HG03045 (cell line): ENCODE data around the gene STPG4.

Source experiments
- ATAC-seq: cut with Tn5 transposase; IDR thresholded peaks from one replicate; pipeline ENCODE4 v1.9.1; 2021; ENCODE audit warnings: mild to moderate bottlenecking, moderate library complexity; ENCODE audit not compliant: unreplicated experiment

Gene STPG4

DNA sequence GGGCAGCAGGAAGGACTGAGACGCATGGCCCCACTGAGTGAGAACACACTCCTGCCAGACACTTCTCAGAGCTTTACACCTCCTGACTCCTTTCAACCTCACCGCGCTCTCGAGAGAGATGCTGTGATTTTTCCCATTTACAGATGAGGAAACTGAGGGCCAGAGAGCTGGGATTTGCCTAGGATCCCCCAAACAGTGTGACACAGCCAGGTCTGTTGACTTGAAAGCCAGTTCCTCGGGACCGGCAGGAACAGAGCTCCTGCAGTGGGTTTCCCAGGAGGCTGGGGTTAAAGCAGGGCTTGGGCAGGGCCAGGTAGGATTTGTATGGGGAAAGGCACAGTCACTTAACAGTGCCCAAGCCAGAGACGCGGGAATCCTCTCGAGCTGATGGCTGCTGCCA, 81.9 kb downstream of the STPG4 start:
- ATAC-seq, result no peak

DNA sequence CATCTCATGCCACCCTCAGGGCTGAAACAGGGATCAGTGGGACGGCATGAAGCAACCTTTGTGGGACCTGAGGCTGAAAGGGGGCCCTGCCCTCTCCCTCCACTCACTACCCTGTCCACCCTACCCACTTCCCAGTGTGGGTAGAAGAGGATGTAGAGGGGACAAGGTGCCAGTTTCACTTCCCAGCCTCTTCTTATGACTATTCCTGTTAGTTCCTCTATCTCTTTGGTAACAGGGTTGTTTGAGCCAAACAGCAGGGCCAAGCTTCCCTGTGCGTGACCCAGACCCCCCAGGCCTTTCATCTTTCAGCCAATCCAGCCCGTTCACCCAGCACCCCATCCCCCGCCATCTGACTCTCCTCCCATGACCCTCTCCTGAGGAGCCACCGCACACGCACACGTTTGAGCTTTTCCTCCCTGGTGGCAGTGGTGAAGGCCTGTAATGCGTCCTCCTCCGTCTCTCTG, 82.3 kb downstream of the STPG4 start:
- ATAC-seq, result no peak

DNA sequence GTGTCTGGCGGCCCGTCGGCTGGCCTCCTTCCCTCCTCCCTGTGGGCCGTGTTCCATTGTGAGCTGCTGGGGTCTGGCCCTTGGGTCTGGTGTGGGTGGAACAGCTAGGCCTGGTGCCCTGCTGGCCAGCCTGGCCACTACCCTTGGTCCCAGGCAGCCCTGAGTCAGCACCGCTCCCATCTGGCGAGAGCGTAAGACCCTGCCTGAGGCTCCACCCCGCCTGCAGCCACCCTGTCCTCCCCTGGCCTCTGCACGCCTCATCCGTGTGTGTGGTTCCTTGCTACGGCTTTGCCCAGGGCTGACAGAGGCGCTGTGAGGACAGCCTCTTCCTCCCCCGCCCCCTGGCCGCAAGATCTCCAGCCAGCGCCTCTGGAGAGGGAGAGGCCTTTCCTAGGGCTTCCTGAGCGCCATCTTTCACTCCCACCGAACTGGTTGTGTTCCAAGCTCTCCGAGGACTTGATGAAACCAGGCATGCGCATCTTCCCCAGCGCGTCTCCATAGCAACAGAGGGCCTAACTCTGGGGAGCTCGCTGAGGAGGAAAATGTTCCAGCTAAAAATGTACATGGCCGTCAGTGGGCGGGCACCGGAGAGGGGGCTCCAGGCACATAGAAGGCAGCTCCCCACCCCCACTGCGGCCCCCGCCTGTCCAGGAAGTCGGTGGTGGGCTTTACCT, 83.0 kb downstream of the STPG4 start:
- no peak for ATAC-seq

DNA sequence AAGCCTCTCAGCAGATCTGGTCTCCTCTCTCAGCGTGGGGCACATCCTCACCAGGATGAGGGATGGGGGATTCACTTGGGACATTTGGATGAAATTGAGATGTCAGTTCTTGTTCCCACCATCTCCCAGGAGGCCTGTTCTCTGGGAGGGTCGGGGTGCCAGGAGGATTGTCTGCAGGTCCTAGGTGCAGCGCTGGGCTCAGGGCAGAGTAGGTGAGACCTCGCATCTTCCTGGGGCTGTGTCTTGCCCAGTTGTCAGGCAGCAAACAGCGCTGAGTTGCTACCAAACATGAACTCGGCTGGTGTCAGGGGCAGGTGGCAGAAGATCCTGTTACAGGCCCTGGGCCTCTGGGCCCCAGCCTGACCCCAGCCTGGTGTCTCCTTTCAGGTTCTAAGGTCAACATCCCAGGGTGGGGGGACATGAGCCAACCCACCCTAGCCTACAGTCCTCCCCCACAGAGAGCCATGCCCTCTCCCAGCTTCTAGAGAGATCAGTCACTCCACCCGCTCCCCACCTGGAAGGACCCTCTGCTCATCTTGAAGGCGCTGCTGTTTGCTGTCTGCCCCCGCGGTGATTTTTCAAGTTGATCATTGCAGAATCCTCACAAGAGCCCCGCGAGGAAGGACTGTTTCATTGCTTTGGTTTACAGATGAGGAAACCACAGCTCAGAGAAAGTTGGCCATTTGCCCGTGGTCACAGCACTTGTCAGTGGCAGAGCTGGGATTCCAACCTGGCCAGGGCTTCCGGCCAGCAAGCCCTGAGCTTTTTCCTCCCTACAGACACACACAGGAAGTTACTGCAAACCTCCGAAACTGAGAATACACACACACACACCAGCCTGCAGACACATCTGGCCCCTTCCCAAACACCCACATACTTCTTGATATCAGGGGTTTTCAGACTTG, 83.9 kb downstream of the STPG4 start:
- ATAC-seq, result peak; percentile 55

DNA sequence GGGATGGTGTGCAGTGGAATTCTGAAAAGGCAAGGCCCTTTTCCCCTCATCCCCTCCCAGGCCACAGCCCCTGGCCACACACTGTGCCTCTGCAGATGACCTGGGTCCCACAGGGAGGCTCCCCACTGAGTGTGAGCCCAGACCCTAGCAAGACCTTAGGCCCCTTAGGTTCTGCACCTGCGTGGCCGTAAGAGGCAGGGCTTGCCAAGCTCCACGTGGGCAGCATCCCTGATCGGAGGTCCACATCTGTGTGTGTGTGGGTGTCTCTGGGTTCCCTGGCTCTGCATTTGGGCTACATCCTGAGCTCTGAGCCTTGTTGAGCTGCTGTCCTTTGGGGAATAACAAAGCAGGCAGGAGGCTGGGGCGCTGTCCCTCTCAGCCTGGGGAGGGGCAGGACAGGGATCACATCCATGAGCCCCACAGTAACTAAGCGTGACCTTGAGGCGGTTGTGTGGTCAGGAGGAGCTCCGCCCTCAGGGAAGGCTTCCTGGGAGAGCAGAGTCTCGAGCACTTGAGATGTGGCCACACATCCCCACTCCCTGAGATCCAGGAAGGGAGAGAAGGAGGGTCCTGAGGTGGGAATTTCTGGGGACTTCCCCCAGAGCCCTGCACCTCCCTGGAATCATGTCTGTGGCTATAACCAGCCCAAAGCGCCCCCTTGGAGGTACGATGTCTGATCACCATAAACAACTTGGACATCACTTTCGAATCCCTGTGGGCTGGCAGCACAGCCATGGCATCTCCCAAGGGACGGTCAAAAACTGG, 84.8 kb downstream of the STPG4 start:
- ATAC-seq, result no peak

DNA sequence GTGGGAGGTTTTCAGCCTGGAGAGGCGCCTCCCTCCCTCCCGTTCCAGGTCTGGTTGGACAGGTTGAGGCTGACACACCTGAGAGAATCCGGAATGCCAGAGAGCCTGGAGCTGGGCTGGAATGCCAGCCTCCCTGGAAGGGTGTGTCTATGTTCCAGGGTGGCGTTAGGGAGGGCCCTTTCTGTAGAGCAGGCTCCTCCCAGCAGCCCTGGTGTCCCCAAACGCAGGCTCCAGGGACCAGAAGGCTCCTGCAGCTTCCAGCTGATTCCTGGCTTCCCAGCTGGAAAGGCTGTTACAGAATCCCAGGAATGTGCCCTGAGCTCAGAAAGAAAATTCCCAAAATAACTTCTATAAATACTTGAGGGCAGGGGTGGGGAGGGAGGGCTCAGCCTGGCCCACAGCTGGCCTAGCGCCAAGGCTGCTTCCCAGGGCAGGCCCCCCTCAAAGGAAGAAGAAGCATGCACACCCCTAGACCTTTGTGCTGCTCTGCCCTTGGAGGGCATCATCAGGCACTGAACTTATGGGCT, 85.4 kb downstream of the STPG4 start:
- ATAC-seq, result no peak

DNA sequence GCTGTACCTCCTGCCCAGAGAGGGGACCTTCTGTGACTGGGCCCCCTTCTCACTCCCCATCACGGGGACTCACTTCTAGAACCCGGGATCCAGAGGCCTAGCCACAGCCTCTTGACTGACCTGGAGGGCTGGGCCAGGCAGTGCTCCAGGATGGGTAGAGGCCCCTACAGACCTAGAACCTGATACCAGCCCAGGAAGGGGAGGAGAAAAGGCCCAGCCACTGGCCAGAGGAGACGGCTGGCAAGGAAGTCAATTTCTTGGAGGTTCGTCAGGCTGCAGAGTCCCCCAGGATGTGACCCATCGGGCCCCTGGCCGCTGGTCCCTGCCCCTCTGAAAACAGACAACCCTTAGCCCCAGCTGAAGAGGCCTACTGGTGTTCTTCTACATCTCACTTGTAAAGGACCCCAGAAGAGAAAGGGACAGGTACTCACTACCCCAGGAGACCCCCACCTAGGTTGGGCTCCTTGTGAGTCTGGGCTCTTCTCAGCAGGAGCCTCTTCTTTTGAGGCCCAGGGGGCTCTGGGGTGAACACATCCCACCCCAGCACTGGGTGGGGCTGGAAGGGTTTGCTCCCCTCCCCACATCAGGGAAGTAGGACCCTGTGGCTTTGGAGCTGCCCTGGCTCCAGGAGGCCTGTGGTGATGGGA, 86.0 kb downstream of the STPG4 start:
- ATAC-seq, result no peak

DNA sequence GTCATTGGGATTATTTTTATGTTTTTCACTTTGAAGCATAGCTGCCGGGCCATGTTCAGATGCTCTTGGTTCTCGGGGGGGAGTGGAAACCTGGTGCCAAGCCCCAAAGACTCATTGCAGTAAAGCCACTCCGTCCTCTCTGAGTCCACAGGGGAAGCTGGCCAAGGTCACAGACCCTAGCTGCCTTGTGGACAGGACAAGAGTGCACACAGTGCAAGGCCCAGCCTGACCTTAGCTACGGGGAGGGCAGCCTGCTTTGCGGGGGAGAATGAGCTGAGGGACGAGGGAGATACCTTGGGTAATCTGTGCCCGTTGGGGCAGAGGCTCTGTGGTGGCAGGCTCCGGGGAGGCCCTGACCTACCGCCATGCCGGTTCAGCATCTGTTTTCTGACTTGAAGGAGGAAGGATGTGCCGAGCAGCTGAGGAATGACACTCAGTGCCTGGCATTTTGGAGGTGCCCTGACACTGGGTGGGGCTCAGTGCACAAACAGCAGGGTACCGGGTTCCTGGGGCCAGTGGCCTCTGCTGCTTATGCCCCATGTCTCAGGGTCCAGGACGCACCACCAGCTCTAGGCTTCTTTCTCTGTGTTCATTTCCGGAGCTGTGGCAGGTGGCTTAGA, 87.2 kb downstream of the STPG4 start:
- ATAC-seq, result no peak

DNA sequence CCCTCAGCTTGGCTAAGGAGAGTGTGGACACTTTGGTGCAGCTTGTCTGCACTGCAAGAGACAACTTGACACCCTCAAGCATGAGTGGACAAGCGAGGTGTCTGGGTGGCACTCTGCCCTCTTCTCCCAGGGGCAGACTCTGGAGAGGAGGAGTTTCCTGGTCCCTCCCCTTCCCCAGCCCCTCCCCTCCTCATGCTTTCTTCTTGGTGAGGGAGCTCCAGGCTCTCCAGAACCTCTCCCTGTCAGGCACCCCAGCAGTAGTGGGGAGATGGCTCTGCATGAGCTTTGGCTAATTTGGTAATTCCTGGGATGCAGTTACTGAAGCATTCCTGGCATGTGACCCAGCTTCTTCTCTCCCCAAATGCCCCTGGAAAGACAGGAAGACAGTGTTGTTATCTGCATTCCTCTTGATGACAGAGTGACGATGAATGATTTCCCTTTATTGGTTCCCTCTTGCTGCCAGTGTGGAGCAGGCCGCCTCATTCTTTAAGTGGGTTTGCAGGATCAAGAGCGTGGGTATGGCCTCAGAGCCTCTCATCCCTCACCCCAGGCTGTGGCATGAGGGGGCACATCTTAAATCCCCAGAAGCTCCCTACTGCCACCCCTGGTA, 89.2 kb downstream of the STPG4 start:
- no peak for ATAC-seq

DNA sequence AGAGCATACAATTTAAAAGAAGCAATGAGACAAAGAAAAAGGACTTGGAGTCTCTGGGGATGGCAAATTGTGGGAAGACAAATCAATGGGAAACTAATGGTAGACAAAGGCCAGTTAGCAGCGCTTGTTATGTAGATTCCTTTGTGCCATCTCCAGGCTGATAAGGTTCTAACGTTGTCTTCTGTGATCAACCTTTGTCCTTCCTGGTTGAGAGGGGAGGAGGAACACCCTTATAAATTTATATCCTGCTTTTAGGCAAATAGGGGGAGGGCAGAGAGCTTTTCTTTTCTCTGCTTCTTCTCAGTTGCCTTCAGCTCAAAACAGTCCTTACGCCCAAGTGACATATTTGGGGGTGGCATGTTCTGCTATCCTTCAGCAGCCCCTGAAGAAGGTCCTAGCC, 89.8 kb downstream of the STPG4 start:
- ATAC-seq, result no peak

DNA sequence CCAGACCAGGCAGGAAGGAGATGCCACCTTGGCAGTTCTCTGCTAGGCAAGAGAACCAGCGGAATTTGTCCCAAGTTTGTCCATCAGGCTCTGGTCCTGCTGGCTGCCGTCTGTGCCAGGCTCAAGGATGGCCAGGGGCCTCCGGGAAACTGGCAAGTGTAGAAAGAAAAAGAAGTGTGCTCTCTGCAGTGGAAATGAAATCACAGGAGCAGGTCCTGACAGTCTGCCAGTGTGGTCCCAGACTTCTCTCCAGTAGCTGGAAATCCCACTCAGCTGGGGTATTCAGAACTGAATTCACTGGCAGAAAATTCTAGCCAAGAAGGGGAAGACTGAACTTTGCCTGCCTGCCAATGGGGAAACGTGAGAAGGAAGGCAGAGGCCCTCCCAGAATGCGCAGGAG, 91.0 kb downstream of the STPG4 start:
- no peak for ATAC-seq

DNA sequence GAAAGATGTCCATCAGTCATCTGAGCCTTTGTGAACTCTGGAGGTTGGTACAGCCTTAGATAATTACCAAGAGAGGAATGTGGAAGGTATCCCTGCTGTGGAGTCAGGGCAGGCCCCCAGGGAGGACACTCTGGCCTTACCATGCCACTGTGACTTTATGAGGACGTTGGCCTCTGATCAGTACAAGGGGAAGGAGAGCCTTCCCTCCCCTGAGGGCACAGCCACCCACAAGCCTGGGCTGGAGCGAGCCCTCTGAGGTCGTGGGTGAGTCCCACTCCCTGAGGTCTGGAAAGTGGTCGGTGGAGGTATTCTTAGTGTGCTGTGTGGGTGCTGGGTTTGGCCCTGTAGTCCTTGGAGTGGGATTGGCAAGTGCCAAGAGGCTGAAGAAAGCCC, 91.6 kb downstream of the STPG4 start:
- ATAC-seq, result no peak

DNA sequence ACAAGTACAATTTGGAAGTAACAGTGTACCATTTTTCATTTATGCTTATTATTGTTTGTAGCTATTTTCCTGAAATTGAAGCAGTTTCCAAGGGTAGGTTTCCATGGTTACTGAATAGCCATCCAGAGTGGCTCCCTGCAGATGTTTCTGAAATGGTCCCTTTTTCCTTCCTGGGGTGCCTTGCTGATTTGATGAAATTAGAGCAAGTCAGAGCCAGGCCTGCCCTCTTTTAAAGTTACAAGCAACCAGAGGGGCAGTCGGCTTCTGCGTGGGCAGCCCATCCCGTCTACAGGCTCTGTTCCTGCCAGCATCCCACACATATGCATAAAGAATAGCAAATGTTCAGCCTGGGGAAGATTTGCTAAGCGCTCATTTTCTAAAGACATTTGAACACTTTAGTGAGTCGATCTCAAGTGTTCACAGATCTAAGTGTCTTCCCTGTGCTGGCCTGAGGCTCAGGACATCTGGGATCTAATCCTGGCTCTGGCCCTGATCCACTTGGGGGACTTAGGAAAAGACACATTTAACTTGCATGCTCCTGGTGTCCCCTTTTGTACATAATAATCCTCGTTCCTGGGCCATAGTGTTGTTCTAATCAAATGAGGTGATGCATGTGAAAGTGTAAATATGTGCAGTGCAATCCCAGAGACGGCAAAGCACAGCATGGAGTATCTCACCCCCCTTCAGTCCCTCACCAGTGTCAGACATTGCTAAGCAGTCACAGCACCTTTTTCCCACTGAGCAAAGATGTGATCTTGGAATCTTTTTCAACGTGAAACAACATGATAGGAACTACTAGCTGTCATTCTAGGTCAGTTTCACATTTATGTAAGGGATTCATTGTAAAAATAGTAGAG, 92.2 kb downstream of the STPG4 start:
- no peak for ATAC-seq

DNA sequence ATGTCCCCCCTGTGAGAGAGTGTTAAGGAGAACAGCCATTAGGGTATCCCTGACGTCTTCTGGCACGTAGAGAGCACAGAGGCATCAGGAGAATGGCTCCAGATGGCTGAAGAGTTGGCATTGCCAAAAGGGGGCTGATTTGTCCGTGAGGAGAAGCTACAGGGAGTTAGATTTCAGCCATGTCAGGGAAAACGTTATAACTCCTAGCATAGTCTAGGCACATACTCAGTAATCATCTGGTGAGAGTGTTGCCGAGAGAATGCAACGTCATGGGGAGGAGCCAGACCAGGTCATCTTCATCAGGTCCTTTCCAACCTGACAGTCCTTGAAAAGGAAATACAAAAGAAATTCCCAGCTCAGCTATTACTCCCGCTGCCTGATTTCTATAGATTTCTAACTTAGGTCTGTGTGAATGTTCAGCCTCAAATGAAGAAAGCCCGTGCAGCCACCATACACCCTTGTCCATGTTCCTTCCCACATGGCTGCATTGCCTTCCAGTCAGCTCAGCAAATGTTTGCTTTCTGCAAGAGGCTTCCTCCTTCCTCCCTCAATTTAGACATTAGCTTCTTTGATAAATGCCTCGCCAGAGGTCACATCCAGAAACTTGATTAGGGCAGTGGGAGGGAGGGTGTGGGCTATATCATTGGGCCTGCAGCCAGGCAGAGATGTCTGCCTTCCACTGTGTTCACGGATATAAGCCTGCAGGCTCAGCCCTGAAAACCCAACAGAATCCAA, 93.0 kb downstream of the STPG4 start:
- ATAC-seq, result no peak

DNA sequence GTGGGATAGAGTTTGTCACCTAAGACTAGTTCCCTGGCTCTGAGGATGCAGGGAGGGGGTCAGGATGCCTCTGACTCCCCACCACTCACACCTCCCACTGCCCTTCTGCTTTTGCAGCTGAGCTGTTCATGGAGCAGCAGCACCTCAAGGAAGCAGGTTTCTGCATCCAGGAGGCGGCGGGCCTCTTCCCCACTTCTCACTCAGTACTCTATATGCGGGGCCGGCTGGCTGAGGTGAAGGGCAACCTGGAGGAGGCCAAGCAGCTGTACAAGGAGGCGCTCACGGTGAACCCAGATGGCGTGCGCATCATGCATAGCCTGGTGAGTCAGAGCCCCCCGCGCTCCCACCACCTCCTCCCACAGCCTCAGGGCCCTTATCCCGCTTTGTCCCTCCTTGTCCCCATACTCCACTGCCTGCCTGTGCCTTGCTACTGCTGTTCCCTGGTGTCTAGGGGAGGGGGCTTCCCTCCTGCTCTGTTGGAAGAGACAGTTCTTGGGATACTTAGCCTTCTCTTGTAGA, 94.4 kb downstream of the STPG4 start:
- no peak for ATAC-seq

DNA sequence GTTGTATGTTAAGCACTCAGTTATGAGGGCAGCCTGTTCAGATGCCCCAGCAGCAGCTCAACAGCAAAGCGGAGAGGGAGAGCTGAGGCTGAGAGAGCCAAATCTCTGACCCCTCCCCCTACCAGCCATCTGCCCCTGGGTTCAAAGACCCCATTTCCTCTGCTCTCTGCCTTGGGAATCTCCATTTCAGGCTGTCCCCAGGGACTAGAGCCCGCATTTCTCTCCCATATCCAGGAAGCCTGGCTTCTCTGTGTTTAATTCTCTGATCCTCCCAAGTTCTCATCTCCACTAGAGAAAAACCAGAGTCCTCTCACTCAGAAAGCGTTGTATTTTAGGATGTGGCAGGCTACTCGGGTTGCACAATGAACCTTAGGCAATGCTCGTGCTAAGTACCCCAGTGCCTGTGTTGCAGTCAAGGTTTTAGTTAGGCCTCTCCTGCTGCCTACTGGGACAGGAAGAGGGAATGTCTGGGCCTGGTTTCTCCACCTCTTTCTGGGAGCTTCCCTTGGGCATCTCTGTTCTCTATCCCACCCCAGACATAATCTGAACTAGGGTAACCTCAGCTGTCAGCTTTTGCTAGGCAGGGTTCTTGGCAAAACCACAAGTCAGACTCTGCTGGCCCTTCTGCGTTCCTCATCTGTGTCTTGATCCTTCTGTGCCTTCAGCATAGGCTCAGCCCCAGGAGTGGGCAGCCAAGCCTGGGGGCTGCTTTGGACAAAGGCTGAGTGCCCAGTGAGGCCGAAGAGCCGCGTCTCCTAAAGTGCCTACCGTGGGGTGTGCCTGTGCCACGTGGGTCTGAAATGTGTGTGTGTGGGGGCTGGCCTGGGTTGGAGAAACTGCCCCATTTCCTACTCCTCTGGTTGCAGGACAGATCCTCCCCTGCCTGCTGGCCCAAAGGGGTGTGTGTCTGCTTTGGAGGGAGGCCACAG, 96.8 kb downstream of the STPG4 start:
- ATAC-seq, result no peak

DNA sequence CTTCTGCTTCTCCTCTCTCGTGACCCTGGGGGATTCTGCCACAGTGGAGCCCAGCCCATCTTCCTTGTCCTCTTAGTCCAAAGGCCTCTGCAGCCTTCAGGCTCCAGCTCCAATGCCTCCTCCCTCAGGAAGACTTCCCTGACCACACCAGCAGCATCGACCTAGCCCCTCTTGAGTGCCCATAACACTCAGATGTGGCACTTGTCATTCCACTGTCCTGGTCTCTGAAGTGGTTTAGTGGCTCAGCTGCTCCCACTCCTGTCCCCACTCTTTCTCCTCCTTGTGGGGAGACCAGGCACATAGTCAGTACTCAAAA, 97.5 kb downstream of the STPG4 start:
- no peak for ATAC-seq
